NCI-H526 (cell line): ENCODE measurements around the gene TBC1D32.
"Not testable (repeated sequence)": the region's sequence is repeated elsewhere in the genome, so short reads cannot be mapped to it uniquely, and the experiment has no call there.

Experiments used
- DNase-seq, 2 experiments: peaks; one replicate each; lab custom pipeline; 2025; lab: John Stamatoyannopoulos, UW

TBC1D32 gene

GRCh38 chr6:121135425-121135824, 198.9 kb downstream of the TBC1D32 start:
- no peak for DNase-seq

DNA sequence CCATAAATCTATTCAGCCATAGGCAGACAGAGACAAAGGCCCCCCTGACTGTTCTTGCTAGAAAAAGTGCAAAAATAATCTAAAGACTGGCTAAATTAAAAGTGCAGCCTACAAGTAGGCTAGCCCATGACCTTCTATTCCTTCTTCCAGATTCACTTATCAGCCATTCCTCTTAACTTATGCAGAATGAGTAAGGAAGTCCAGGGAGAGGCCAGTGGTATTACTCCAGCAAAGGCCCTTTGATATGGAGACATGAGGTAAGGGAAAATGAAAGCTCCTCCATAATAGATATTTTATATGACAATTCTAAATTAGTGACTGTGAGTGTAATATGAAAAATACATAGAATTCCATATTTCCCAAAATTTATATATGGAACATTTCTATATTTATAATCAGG, 199.4 kb downstream of the TBC1D32 start:
- DNase-seq, result no peak

GRCh38 chr6:121124600-121124999, 209.7 kb downstream of the TBC1D32 start:
- no peak for DNase-seq

DNA sequence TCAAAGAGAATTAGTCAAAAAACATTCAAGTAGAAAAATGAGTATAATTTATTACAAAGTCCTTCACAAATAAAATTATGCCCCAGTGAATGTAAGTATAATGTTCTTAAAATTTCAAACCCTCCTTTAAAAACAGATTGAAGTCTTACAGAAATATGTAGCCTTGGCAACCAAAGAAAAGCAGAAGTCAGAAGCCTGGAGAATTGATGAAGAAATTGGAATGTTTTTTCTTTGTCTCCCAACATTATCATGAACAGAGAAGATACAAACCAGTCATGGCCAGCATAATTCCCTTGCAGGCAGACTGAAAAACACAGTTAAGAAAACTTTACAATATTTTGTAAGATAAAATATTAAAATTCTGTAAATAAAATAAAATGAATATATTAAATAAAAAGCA, 221.9 kb downstream of the TBC1D32 start:
- no peak for DNase-seq

DNA sequence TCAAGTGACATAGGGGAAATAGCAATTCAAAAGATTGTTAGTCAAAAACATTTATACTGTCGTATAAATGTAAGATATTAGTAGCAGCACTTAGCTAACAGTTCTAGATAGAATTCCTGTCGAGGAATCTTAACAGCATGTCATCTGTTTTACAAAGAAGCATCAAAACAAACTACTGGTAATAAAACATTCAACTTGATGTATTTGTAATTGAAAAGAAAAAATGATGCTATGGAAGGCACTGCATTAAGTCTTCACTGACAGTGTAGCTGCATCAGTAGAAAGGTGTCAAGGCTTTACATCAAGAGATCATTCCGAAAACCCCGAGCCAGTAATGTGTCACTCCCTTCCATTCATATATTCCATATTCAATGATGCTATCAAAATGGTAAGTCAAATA, 223.5 kb downstream of the TBC1D32 start:
- DNase-seq, result no peak

DNA sequence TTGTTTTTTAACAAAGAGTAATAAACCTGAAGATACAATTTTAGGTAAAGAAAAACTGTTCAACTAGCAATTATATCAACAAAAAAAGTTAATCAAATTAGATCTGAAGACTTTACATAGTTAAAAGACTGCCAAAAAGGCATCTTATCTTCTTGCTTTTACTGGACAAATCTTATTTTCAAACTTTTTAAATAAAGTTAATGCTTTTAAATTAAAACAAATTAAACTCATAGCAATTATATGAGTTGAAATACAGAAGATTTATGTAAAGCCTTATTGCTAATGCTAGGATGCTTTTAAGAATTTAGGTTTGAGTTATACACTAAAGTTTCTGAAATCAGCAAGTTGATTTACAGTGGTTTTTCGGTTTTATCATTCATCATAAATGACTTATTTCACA, 227.3 kb downstream of the TBC1D32 start:
- no peak for DNase-seq

DNA sequence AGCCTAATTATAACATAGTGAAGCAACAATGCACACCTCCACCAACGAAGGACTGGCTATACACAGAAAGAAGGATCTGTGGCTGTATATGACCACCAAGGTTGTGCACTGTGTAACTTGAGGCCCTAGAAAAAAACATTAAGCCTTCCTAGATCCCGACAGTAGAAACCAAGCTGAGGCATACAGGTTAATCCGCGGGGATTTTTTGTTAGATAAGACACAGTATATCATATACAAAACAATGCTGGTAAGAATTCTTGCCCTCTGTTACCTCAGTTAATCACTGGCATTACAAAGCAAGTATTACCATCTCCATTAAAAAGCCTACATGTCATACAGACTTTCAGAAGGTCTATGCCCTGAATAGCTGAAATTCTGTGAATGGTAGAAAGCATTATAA, 228.8 kb downstream of the TBC1D32 start:
- no peak for DNase-seq

- no peak for DNase-seq
Observed at GRCh38 chr6:121093928-121094327, 240.4 kb downstream of the TBC1D32 start.

- DNase-seq, result no peak
Observed at GRCh38 chr6:121090492-121090891, 243.8 kb downstream of the TBC1D32 start.

GRCh38 chr6:121086876-121087275, 247.4 kb downstream of the TBC1D32 start:
- DNase-seq, result no peak

DNA sequence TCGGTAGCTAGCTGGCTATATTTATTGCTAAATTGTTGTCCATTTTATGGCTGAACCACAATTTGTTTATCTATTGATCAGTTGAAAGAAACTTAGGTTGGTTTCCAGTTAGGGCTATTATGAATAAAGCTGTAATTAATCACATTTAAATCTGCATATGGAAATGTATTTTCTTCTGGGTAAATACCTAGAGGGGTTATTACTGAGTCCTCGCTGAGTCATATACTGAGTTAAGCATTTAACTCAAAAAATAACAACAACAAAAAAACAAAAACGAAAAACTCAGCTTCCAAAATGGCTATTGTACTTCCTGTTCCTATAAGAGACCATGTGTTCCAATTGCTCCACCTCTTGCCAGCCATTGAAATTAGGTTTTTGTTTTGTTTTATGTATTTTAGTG, 258.2 kb downstream of the TBC1D32 start:
- DNase-seq, result no peak

DNA sequence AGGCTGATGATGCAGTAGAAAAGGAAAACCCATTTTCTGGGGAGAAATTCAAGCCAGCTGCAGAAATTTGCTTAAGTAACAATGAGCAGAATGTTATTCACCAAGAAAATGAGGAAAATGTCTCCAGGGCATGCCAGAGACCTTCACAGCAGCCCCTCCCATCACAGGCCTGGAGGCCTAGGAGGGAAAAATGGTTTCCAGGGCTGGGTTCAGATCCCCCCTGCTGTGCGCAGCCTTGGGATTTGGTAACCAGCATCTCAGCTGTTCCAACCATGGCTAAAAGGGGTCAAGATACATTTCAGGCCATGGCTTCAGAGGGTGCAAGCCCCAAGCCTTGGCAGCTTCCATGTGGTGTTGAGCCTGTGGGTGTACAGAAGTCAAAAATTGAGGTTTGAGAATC, 265.5 kb downstream of the TBC1D32 start:
- DNase-seq, result not testable (repeated sequence)

GRCh38 chr6:121067381-121067780, 266.9 kb downstream of the TBC1D32 start:
- DNase-seq, result no peak

DNA sequence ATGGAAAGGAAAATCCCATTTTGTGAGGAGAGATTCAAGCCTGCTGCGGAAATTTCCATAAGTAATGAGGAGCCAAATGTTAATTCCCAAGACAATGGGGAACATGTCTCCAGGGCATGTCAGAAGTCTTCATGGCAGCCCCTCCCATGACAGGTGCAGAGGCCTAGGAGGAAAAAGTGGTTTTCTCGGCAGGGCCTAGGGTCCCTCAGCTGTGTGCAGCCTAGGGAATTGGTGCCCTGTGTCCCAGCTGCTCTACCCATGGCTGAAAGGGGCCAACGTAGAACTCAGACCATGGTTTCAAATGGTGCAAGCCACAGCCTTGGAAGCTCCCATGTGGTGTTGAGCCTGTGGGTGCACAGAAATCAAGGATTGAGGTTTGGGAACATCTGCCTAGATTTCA, 269.9 kb downstream of the TBC1D32 start:
- DNase-seq, result no peak

- peak; percentile 39 to 69 for DNase-seq
Observed at GRCh38 chr6:121055572-121056163, 278.6 kb downstream of the TBC1D32 start.

- DNase-seq, result not testable (repeated sequence)
Observed at GRCh38 chr6:121048593-121048992, 285.7 kb downstream of the TBC1D32 start.

GRCh38 chr6:121044905-121045304, 289.4 kb downstream of the TBC1D32 start:
- DNase-seq, result not testable (repeated sequence)

- not testable (repeated sequence) for DNase-seq
Observed at GRCh38 chr6:121043706-121044105, 290.6 kb downstream of the TBC1D32 start.

- not testable (repeated sequence) for DNase-seq
Observed at GRCh38 chr6:121043211-121043610, 291.1 kb downstream of the TBC1D32 start.

DNA sequence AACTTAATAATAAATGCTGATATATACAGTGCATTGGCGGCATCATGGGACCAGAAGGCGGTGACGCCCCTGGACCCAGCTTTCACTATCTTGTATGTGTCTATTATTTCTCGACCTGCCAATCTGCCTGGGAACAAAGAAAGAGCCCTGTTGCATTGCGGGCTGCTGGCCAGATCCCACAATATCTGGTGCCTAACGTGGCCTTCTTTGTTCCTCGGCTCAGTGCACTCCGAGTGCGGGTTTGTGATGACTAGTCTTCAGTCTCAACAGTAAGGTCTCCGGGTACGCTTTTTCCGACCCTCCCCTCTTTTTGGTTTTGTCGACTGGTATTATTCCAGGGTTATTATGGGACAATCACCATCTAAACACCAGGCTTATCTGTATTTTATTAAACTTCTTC, 291.5 kb downstream of the TBC1D32 start:
- no peak for DNase-seq

GRCh38 chr6:121040831-121041230, 293.4 kb downstream of the TBC1D32 start:
- DNase-seq, result no peak

GRCh38 chr6:121033091-121033490, 301.2 kb downstream of the TBC1D32 start:
- DNase-seq, result no peak

- DNase-seq, result no peak
Observed at GRCh38 chr6:121032268-121033006, 301.8 kb downstream of the TBC1D32 start.
